BLaER1 (cell line): ENCODE data around the gene MLC1.

Experiments
- H3K27ac ChIP-seq: shearing (Covaris generic); formaldehyde crosslinking; 2 replicates; pipeline ENCODE4 v1.8.1; 2022
- H3K27me3 ChIP-seq: shearing (Covaris generic); formaldehyde crosslinking; 2 replicates; pipeline ENCODE4 v1.8.1; 2022
- H3K36me3 ChIP-seq: shearing (Covaris generic); formaldehyde crosslinking; 2 replicates; pipeline ENCODE4 v1.8.1; 2022
- H3K4me1 ChIP-seq: shearing (Covaris generic); formaldehyde crosslinking; 2 replicates; pipeline ENCODE4 v1.8.1; 2022
- H3K4me2 ChIP-seq: shearing (Covaris generic); formaldehyde crosslinking; 2 replicates; pipeline ENCODE4 v1.8.1; 2022
- H3K4me3 ChIP-seq: shearing (Covaris generic); formaldehyde crosslinking; 2 replicates; pipeline ENCODE4 v1.8.1; 2022
- H3K9ac ChIP-seq: shearing (Covaris generic); formaldehyde crosslinking; 2 replicates; pipeline ENCODE4 v1.8.1; 2022
- H3K9me3 ChIP-seq: shearing (Covaris generic); formaldehyde crosslinking; 2 replicates; pipeline ENCODE4 v1.8.1; 2022
- H4K20me1 ChIP-seq: shearing (Covaris generic); formaldehyde crosslinking; 2 replicates; pipeline ENCODE4 v1.8.1; 2022
- Cebpa-rat ChIP-seq: shearing (Covaris generic); IDR thresholded peaks from 2 replicates; pipeline ENCODE4 v1.8.1; 2022

Gene MLC1

DNA sequence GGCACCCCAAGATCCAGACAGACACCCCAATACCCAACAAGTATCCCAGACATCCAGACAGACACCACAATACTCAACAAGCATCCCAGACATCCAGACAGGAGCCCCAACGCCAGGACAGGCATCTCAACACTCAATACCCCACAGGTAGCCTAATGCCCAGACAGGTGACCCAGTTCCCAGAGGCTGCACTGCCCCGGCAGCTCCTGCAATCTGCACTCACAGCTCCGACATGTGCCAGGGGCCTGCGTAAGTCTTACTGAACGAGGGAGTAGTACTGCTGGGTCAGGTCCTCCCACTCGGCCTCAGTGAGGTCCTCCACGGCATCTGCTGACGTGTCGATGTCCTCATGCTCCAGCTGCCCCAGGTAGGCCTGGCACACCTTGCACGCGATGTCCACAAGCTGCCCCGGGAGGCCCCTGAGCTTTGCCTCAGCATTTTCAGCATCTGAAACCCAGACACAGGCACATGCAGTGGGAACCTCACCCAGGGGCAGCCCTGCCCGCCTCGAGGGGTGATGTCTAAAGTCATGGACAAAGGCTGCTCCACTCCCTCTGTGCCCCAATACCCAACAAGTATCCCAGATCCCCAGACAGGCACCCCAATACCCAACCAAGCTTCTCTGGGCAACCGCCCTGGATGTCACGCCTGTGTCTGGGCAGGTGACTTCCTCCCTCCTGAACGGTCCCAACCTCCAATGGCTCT, 43.7 kb downstream of the MLC1 start:
- H3K9me3 ChIP-seq = peaks cover 33% of the 10 kb centered on the region
- no peaks in the 10 kb centered on the region for H3K36me3 ChIP-seq
- no peak for TF ChIP-seq Cebpa-rat
- no peak overlapping the region for H3K27ac ChIP-seq
- H3K9ac ChIP-seq = no peak overlapping the region
- H3K4me2 ChIP-seq = no peak overlapping the region
- peaks cover 26% of the 10 kb centered on the region for H3K4me1 ChIP-seq
- H4K20me1 ChIP-seq = no peaks in the 10 kb centered on the region
- no peak overlapping the region for H3K4me3 ChIP-seq
- H3K27me3 ChIP-seq = no peaks in the 10 kb centered on the region

DNA sequence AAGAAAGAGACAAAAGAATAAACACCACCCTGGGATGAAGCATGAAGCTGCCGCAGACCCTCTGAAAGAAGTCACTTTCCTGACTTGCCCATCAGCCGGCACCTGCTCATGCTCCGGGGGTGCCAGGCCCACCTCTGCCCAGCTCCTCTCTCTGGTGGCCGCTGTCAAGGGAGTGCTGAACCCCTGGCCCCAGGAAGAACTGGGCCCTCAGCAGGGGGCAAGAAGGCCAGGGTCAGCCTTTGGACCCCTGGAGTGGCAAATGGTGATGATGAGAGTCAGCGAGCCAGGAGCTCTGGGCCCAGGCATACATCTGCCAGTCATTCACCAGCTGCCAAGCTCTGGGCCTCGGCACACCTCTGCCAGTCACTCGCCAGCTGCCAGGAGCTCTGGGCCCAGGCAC, 44.5 kb downstream of the MLC1 start:
- H3K9me3 ChIP-seq = peaks cover 33% of the 10 kb centered on the region
- no peak overlapping the region for H3K4me2 ChIP-seq
- no peak for TF ChIP-seq Cebpa-rat
- H4K20me1 ChIP-seq = no peaks in the 10 kb centered on the region
- H3K27ac ChIP-seq = no peak overlapping the region
- no peaks in the 10 kb centered on the region for H3K36me3 ChIP-seq
- no peaks in the 10 kb centered on the region for H3K27me3 ChIP-seq
- H3K4me1 ChIP-seq = peaks cover 34% of the 10 kb centered on the region
- no peak overlapping the region for H3K9ac ChIP-seq
- no peak overlapping the region for H3K4me3 ChIP-seq

- Histone ChIP-seq H3K4me3 (no peak overlapping the region), H3K27ac (no peak overlapping the region), H3K36me3 (no peaks in the 10 kb centered on the region), H3K4me2 (no peak overlapping the region), H3K4me1 (peaks cover 37% of the 10 kb centered on the region), H3K27me3 (no peaks in the 10 kb centered on the region), H3K9ac (no peak overlapping the region), H4K20me1 (no peaks in the 10 kb centered on the region), H3K9me3 (peaks cover 33% of the 10 kb centered on the region)
- TF ChIP-seq Cebpa-rat = no peak
These were observed 45.4 kb downstream of the MLC1 start for GRCh38 chr22:50039669-50040443.

DNA sequence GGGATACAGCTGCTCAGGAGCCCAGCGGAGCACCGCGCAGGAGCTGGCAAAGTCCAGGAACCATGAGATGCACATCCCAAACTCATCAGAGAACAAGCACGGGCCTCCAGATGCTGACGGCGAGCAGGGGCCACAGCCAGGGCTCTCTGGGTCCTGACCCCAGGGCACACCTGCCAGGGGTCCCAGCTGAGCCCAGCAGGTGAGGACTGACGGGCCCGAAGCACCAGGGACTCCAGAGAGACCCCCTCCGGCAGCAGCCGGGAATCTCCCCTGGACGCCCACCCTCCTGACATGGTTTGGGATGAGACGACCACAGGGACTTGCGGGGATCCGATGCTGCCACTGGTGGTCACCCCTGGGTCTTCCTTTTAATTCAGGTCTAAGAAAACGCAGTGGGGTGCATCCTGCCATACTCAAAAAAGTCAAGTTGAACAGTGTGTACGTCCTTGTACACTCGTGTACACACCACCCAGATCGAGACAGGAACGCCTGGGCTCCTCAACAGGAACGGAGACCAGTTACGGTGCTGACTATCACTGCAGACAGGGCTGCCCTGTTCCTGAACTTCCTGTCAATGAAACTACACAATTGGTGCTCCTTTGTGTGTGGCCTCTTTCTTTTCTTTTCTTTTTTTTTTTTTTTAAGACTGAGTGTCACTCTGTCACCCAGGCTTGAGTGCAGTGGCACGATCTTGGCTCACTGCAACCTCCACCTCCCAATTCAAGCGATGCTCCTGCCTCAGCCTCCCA, 49.1 kb downstream of the MLC1 start:
- no peak overlapping the region for H3K27ac ChIP-seq
- H3K9me3 ChIP-seq = peaks cover 18% of the 10 kb centered on the region
- H3K9ac ChIP-seq = no peak overlapping the region
- TF ChIP-seq Cebpa-rat = no peak
- H3K4me2 ChIP-seq = no peak overlapping the region
- H3K4me3 ChIP-seq = no peak overlapping the region
- peaks cover 53% of the 10 kb centered on the region for H3K4me1 ChIP-seq
- H3K36me3 ChIP-seq = no peaks in the 10 kb centered on the region
- H3K27me3 ChIP-seq = no peaks in the 10 kb centered on the region
- no peaks in the 10 kb centered on the region for H4K20me1 ChIP-seq

- H3K27ac ChIP-seq = no peak overlapping the region
- no peak overlapping the region for H3K9ac ChIP-seq
- TF ChIP-seq Cebpa-rat = no peak
- H3K4me2 ChIP-seq = peak overlapping the region; percentile 87
- H3K9me3 ChIP-seq = peaks cover 18% of the 10 kb centered on the region
- peaks cover 62% of the 10 kb centered on the region for H3K4me1 ChIP-seq
- no peak overlapping the region for H3K4me3 ChIP-seq
- no peaks in the 10 kb centered on the region for H3K36me3 ChIP-seq
- no peaks in the 10 kb centered on the region for H4K20me1 ChIP-seq
- H3K27me3 ChIP-seq = no peaks in the 10 kb centered on the region
These were observed 49.9 kb downstream of the MLC1 start for GRCh38 chr22:50035131-50035881.

DNA sequence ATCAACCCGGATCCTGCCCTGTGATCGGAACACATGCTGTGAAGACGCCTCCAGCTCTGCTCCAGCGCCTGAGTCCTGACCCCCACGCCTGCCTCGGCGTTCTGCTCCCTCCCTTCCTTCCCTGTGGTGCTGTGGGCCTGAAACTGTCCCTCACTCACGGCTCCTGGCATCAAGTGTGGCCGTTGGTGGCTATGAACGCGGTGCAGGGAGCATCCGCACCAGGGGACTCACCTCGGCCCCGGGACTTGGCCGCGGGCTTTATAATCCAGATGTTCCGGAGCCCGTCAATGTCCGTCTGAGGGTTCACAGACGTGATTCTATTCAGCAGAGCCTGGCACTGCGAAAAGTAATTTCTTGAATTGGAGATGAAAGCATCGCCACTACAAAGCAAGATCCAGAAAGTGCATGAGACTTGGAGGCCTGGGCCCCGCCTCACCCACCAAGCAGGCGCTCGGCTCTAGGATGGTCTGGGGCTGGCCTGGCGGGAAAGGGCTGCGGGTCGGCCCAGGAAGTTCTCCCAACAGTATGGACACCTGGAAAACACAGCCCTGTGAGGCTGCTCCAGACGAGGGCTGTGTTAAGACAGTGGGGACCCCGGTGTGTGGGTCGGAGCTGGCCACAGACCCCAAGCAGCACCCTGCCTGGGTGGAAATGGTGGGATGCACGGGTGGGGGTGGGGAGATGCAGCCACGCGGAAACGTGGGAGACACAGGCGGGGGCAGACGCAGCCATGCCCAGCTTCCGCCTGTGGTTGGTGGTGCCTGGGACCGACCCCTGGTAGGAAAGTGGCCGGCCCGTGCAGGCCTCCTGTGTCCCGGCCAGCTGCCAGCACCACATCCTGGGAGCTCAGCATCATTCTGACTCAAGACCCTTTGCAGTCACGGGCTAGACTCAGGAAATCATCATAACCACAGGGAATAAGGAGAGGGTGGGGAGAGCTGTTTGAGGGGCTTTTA, 50.8 kb downstream of the MLC1 start:
- Histone ChIP-seq H3K27ac (peak overlapping the region; percentile 61), H3K9ac (peak overlapping the region; percentile 30; the same call in 1 of the 2 replicates), H3K36me3 (no peaks in the 10 kb centered on the region)

DNA sequence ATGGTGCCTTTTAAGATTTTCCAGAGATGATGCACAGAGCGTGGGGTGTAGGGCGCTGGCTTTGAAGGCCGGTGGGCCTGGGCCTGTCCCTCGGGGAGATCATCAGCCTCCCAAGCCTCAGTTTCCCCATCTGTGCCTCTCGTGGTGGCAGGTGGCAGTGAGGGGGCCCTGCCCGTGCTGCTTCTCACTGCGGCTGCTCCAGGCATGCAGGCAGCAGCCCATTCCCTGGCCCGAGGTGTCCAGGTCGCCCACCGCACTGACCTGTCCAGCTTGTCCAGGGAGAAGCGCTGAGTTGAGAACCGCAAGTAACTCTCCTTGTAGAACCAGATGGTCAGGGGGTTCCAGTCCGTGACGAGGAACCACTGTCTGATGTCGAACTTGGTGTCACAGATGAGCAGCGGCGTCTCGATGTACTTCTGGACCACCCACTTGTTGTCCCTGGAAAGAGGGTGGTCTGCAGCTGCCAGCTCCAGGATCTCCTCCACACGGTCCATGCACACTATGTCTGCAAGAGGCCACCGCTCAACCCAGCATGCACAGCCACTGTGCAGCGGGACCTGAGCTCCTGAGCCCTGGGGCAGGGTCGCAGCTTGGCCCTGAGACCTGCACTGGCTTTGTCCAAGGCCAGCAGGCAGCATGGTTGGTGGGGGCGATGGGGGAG, 52.2 kb downstream of the MLC1 start:
- Histone ChIP-seq H3K36me3 (no peaks in the 10 kb centered on the region), H3K4me1 (peaks cover 74% of the 10 kb centered on the region), H3K27ac (no peak overlapping the region), H3K9ac (no peak overlapping the region), H3K4me2 (peak overlapping the region; percentile 87), H3K27me3 (peaks cover 7% of the 10 kb centered on the region; the same call in 1 of the 2 replicates), H3K9me3 (no peaks in the 10 kb centered on the region), H4K20me1 (no peaks in the 10 kb centered on the region), H3K4me3 (no peak overlapping the region)
- no peak for TF ChIP-seq Cebpa-rat

More for the DNA sequence above, 50.8 kb downstream of the MLC1 start:
- Histone ChIP-seq H4K20me1 (no peaks in the 10 kb centered on the region), H3K4me1 (peaks cover 70% of the 10 kb centered on the region), H3K27me3 (peaks cover 5% of the 10 kb centered on the region; the same call in 1 of the 2 replicates), H3K9me3 (peaks cover 11% of the 10 kb centered on the region), H3K4me2 (peak overlapping the region; percentile 87), H3K4me3 (no peak overlapping the region)
- no peak for TF ChIP-seq Cebpa-rat

DNA sequence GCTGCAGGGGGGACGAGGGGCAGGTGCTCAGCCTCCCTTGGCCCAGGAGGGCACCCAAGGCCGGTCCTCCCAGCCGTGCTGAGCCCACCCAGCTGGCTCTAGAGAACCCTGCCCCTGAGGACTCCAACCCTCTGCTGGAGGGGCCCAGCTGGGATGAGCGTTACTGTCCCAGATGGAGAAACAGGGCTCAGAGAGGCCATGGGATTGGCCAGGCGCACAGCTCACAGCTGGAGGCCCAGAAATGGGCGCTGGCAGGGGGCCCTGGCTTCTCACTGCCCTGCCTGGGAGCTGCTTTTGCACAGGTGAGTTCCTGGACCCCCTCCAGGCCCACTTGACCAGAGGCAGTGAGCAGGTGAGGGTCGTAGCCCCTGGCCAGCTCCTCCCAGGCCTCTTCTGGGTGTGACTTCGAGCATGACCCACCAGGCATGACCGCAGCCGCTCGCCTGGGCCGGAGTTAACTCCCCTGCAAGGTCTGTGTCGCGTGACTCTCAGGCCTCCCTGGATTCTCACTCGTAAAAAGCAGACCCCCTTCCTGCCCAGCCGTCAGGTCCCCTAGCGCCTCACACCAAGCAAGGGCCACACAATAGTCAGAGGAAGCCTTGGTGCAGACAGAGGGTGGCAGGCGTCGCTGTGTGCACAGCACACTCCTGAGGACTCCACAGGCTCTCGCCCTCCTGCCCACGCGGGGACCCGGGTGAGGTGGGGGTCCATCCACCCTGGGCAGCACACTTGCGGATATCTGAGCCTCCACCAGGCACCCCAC, 52.9 kb downstream of the MLC1 start:
- TF ChIP-seq Cebpa-rat = no peak
- no peak overlapping the region for H3K9ac ChIP-seq
- H3K4me3 ChIP-seq = no peak overlapping the region
- no peaks in the 10 kb centered on the region for H3K9me3 ChIP-seq
- peaks cover 12% of the 10 kb centered on the region; the same call in 1 of the 2 replicates for H3K27me3 ChIP-seq
- H3K27ac ChIP-seq = no peak overlapping the region
- no peaks in the 10 kb centered on the region for H4K20me1 ChIP-seq
- peak overlapping the region; percentile 87 for H3K4me2 ChIP-seq
- no peaks in the 10 kb centered on the region for H3K36me3 ChIP-seq
- H3K4me1 ChIP-seq = peaks cover 82% of the 10 kb centered on the region
